ENCODE data around the gene RS1.

GRCh38 chrX:18638398-18638797 is 33.5 kb downstream of the RS1 start:
- TF ChIP-seq, protein P1, sequence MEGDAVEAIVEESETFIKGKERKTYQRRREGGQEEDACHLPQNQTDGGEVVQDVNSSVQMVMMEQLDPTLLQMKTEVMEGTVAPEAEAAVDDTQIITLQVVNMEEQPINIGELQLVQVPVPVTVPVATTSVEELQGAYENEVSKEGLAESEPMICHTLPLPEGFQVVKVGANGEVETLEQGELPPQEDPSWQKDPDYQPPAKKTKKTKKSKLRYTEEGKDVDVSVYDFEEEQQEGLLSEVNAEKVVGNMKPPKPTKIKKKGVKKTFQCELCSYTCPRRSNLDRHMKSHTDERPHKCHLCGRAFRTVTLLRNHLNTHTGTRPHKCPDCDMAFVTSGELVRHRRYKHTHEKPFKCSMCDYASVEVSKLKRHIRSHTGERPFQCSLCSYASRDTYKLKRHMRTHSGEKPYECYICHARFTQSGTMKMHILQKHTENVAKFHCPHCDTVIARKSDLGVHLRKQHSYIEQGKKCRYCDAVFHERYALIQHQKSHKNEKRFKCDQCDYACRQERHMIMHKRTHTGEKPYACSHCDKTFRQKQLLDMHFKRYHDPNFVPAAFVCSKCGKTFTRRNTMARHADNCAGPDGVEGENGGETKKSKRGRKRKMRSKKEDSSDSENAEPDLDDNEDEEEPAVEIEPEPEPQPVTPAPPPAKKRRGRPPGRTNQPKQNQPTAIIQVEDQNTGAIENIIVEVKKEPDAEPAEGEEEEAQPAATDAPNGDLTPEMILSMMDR (IDR thresholded peaks at IDR 0.05; ENCODE audit: insufficient read depth, low read length) = no peak
- TF ChIP-seq REST (IDR thresholded peaks at IDR 0.05; ENCODE audit: insufficient replicate concordance, low read depth) = no peak
- TF ChIP-seq POLR2AphosphoS5 (IDR thresholded peaks at IDR 0.05; ENCODE audit: low read depth) = no peak
- TF ChIP-seq SPI1 (IDR thresholded peaks at IDR 0.05; ENCODE audit: borderline replicate concordance, low read depth) = no peak
